ENCODE measurements around the gene TNPO1. TPM values are rescaled to one million over a fixed set of nuclear protein-coding genes. Genes with fewer than 3 reads are reported as not detected.

Gene TNPO1
- total and polyA plus RNA-seq, 10 of the 15 experiments (the other 5 are each of a cell fraction or from before 2014, with no cell fraction given) = 18.1 to 123 (median 79.2) TPM

GRCh38 chr5:72957337-72957736 lies 140.9 kb downstream of the TNPO1 start:
- ATAC-seq = no peak
- Histone ChIP-seq H3K79me2 (ENCODE audit: control insufficient read depth, insufficient read depth, low read length) (no peaks in the 10 kb centered on the region), H3K36me3 (ENCODE audit: control insufficient read depth in 2 of 2, insufficient read depth in 2 of 2, low read length in 1 of 2) (no peaks in the 10 kb centered on the region), H3K27me3 (replicated peaks in 1 of 2; ENCODE audit: control insufficient read depth in 2 of 2, insufficient read depth in 2 of 2, low read length in 1 of 2) (peaks cover 0 to 2% of the 10 kb centered on the region in 2 experiments; a peak in 2 of 4 replicates), H3K4me2 (ENCODE audit: control insufficient read depth, insufficient read depth) (no peak overlapping the region), H3K27ac (ENCODE audit: control insufficient read depth, insufficient read depth) (no peak overlapping the region), H3K9ac (ENCODE audit: control insufficient read depth, insufficient read depth, low read length) (no peak overlapping the region), H3K4me3 (no peak overlapping the region), H3K9me3 (replicated peaks; ENCODE audit: control insufficient read depth, insufficient read depth, low read length) (no peaks in the 10 kb centered on the region), H2AFZ (ENCODE audit: control insufficient read depth, low read depth, low read length) (no peak overlapping the region), H4K20me1 (ENCODE audit: control insufficient read depth, insufficient read depth) (no peaks in the 10 kb centered on the region), H3K4me1 (ENCODE audit: control insufficient read depth, insufficient read depth, low read length) (no peaks in the 10 kb centered on the region; the same call in 1 of the 2 replicates)
- no peak for TF ChIP-seq PML (IDR thresholded peaks at IDR 0.05; ENCODE audit: low read length)
- no peak for TF ChIP-seq NRF1 (conservative IDR thresholded peaks at IDR 0.05; ENCODE audit: low read depth, low read length)
- TF ChIP-seq CHD2 (IDR thresholded peaks at IDR 0.05; ENCODE audit: borderline replicate concordance, low read depth, low read length) = no peak
- no peak for TF ChIP-seq POLR2AphosphoS2 (IDR thresholded peaks at IDR 0.05; ENCODE audit: low read depth, low read length)
- TF ChIP-seq ZBED1 (IDR thresholded peaks at IDR 0.05; ENCODE audit: borderline replicate concordance) = no peak
- TF ChIP-seq JUND (IDR thresholded peaks at IDR 0.05; ENCODE audit: low read depth, low read length) = no peak
- TF ChIP-seq, protein P1, sequence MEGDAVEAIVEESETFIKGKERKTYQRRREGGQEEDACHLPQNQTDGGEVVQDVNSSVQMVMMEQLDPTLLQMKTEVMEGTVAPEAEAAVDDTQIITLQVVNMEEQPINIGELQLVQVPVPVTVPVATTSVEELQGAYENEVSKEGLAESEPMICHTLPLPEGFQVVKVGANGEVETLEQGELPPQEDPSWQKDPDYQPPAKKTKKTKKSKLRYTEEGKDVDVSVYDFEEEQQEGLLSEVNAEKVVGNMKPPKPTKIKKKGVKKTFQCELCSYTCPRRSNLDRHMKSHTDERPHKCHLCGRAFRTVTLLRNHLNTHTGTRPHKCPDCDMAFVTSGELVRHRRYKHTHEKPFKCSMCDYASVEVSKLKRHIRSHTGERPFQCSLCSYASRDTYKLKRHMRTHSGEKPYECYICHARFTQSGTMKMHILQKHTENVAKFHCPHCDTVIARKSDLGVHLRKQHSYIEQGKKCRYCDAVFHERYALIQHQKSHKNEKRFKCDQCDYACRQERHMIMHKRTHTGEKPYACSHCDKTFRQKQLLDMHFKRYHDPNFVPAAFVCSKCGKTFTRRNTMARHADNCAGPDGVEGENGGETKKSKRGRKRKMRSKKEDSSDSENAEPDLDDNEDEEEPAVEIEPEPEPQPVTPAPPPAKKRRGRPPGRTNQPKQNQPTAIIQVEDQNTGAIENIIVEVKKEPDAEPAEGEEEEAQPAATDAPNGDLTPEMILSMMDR (IDR thresholded peaks at IDR 0.05 in 2 of 3, conservative IDR thresholded peaks at IDR 0.05 in 1 of 3; ENCODE audit: control insufficient read depth in 2 of 3, extremely low read depth in 1 of 3, insufficient read depth in 1 of 3, low read depth in 3 of 3, low read length in 3 of 3) = no peak
- TF ChIP-seq WRNIP1 (IDR thresholded peaks at IDR 0.05; ENCODE audit: borderline replicate concordance, low read depth, low read length) = no peak
- no peak for TF ChIP-seq ZNF274 (IDR thresholded peaks at IDR 0.05; ENCODE audit: insufficient read depth, insufficient read length)
- TF ChIP-seq, protein P2, sequence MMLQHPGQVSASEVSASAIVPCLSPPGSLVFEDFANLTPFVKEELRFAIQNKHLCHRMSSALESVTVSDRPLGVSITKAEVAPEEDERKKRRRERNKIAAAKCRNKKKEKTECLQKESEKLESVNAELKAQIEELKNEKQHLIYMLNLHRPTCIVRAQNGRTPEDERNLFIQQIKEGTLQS (IDR thresholded peaks at IDR 0.05; ENCODE audit: borderline replicate concordance, extremely low read depth, low read depth, low read length) = no peak
- no peak for TF ChIP-seq RCOR1 (conservative IDR thresholded peaks at IDR 0.05; ENCODE audit: low read depth, low read length)
- no peak for TF ChIP-seq HCFC1 (IDR thresholded peaks at IDR 0.05; ENCODE audit: low read length)
- TF ChIP-seq, protein P3, sequence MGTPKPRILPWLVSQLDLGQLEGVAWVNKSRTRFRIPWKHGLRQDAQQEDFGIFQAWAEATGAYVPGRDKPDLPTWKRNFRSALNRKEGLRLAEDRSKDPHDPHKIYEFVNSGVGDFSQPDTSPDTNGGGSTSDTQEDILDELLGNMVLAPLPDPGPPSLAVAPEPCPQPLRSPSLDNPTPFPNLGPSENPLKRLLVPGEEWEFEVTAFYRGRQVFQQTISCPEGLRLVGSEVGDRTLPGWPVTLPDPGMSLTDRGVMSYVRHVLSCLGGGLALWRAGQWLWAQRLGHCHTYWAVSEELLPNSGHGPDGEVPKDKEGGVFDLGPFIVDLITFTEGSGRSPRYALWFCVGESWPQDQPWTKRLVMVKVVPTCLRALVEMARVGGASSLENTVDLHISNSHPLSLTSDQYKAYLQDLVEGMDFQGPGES (IDR thresholded peaks at IDR 0.05) = no peak
- TF ChIP-seq CBFB (IDR thresholded peaks at IDR 0.05; ENCODE audit: low read depth) = no peak
- no peak for TF ChIP-seq NR2C1 (IDR thresholded peaks at IDR 0.05)
- TF ChIP-seq NFYA (IDR thresholded peaks at IDR 0.05; ENCODE audit: borderline replicate concordance, low read depth, low read length) = no peak
- TF ChIP-seq, protein P4, sequence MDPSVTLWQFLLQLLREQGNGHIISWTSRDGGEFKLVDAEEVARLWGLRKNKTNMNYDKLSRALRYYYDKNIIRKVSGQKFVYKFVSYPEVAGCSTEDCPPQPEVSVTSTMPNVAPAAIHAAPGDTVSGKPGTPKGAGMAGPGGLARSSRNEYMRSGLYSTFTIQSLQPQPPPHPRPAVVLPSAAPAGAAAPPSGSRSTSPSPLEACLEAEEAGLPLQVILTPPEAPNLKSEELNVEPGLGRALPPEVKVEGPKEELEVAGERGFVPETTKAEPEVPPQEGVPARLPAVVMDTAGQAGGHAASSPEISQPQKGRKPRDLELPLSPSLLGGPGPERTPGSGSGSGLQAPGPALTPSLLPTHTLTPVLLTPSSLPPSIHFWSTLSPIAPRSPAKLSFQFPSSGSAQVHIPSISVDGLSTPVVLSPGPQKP (IDR thresholded peaks at IDR 0.05; ENCODE audit: low read depth, low read length) = no peak
- in situ Hi-C loops (cut with MboI) (no loop called here), intact Hi-C loops (cut with micrococcal nuclease; ENCODE audit: unreplicated experiment) (loop anchor here (5.0 kb wide), 1 partner anchor 495 kb away; no protein-coding TSS in a partner anchor)
- no peak for FAIRE-seq
- RAD21 ChIA-PET (ENCODE audit: unreplicated experiment) = no interaction called here
- 95% methylated on average over 1 of the region's 1 CpG for WGBS (ENCODE audit: insufficient coverage, insufficient replicate concordance, low lambda C conversion rate, missing lambda C conversion rate)
- SMC1A ChIA-PET (ENCODE audit: uncharacterized antibody, unreplicated experiment) = interaction anchor here (1.9 kb wide), 1 partner anchor 13 kb away, joined by 4 read pairs; no protein-coding TSS in a partner anchor
- POLR2A ChIA-PET = no interaction called here
- CTCF ChIA-PET = interaction anchor here (0.6 to 2.5 kb wide), 6 partner anchors 12 to 753 kb away, joined by 3 to 8 read pairs (median 4); no protein-coding TSS in a partner anchor
- BruUV-seq (replicated peaks) = no TSS peak
- no peak for DNase-seq (ENCODE audit: low read depth, low spot score)

All from GM12878 (cell line).